ENCODE results near the gene MAPK8IP3.

GRCh38 chr16:1681032-1681431 lies 25.0 kb upstream of the MAPK8IP3 start:
- TF ChIP-seq CTCF (IDR thresholded peaks at IDR 0.05) (no peak), EZH2 (IDR thresholded peaks at IDR 0.05; ENCODE audit: borderline replicate concordance, insufficient read depth, low read depth, low read length, poor library complexity, severe bottlenecking) (no peak)
